MM.1S (cell line): Measurements from ENCODE around the gene AGAP1.

Source experiments
- DNase-seq: peaks from one replicate; pipeline ENCODE4 v3.0.0-alpha.2; 2015
- H2AFZ ChIP-seq: fragments of 300-600 bp; sonication (generic); 2 replicates; pipeline ENCODE4 v1.6.0; 2016; ENCODE audit warnings: antibody characterized with exemption, low read length
- H3F3A ChIP-seq: fragments of 300-600 bp; sonication (generic); 2 replicates; pipeline ENCODE4 v1.6.1; 2016; ENCODE audit warnings: mild to moderate bottlenecking, antibody characterized with exemption, low read length, moderate library complexity, mixed read lengths; ENCODE audit not compliant: insufficient read depth
- H3K27ac ChIP-seq: fragments of 300-600 bp; sonication (generic); 2 replicates; pipeline ENCODE4 v1.5.1; 2016; ENCODE audit warnings: mild to moderate bottlenecking, low read length
- H3K27me3 ChIP-seq: fragments of 300-600 bp; sonication (generic); replicated peaks from 2 replicates; pipeline ENCODE4 v1.6.0; 2016; ENCODE audit warnings: low read length; ENCODE audit not compliant: insufficient read depth
- H3K36me3 ChIP-seq: fragments of 300-600 bp; sonication (generic); replicated peaks from 2 replicates; pipeline ENCODE4 v1.6.1; 2016; ENCODE audit warnings: mild to moderate bottlenecking, low read length, mixed read lengths; ENCODE audit not compliant: insufficient read depth
- H3K4me1 ChIP-seq: fragments of 300-600 bp; sonication (generic); 2 replicates; pipeline ENCODE4 v1.6.1; 2016; ENCODE audit warnings: low read length, mixed read lengths
- H3K4me2 ChIP-seq: fragments of 300-600 bp; sonication (generic); 2 replicates; pipeline ENCODE4 v1.6.0; 2016; ENCODE audit warnings: low read depth, low read length
- H3K4me3 ChIP-seq: fragments of 300-600 bp; sonication (generic); 2 replicates; pipeline ENCODE4 v1.5.1; 2016; ENCODE audit warnings: low read length, mixed read lengths
- H3K79me2 ChIP-seq: fragments of 300-600 bp; sonication (generic); 2 replicates; pipeline ENCODE4 v1.6.1; 2016; ENCODE audit warnings: mixed run types, low read length, mixed read lengths
- H3K9ac ChIP-seq: fragments of 300-600 bp; sonication (generic); 2 replicates; pipeline ENCODE4 v1.6.1; 2016; ENCODE audit warnings: low read length, mixed read lengths
- H3K9me2 ChIP-seq: fragments of 300-600 bp; sonication (generic); replicated peaks from 2 replicates; pipeline ENCODE4 v1.6.1; 2016; ENCODE audit warnings: mild to moderate bottlenecking, low read length, mixed read lengths; ENCODE audit not compliant: insufficient read depth
- H3K9me3 ChIP-seq: fragments of 300-600 bp; sonication (generic); replicated peaks from 2 replicates; pipeline ENCODE4 v1.6.1; 2016; ENCODE audit warnings: mild to moderate bottlenecking, low read length, mixed read lengths; ENCODE audit not compliant: insufficient read depth
- H4K20me1 ChIP-seq: fragments of 300-600 bp; sonication (generic); 2 replicates; pipeline ENCODE4 v1.6.1; 2016; ENCODE audit warnings: mild to moderate bottlenecking, low read length, moderate library complexity, mixed read lengths; ENCODE audit not compliant: insufficient read depth
- EZH2 ChIP-seq: fragments of 300-600 bp; sonication (generic); optimal IDR thresholded peaks from 2 replicates; pipeline ENCODE3; 2017; ENCODE audit warnings: low read depth, mild to moderate bottlenecking, antibody characterized with exemption, low read length, mixed read lengths
- EZH2phosphoT487 ChIP-seq: fragments of 300-600 bp; sonication (generic); IDR thresholded peaks from 2 replicates; pipeline ENCODE4 v1.6.1; 2018; ENCODE audit warnings: antibody characterized with exemption, low read length
- TF ChIP-seq, protein P1 (sequence below): fragments of 300-600 bp; sonication (generic); IDR thresholded peaks from 2 replicates; pipeline ENCODE4 v1.5.1; 2016; ENCODE audit warnings: antibody characterized with exemption, low read length, mixed read lengths

The AGAP1 gene

DNA sequence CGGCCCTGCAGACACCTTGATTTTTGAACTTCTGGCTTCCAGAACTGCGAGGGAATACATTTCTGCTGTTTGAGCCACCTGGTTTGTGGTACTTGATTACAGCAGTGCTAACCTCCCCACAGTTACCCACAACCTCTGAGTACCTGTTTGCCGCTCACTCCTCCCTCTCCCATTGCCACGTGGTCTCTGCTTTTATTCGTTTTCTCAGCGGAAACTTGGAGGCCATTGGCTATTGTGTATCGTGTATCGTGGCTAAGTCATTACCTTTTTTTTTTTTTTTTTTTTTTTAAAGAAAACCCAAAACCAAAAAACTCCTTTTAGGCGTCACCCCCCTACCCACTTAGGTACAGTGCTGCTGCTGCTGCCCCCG lies 90.8 kb downstream of the AGAP1 start:
- Histone ChIP-seq H3K9ac (no peak overlapping the region), H3K27me3 (no peaks in the 10 kb centered on the region), H4K20me1 (no peaks in the 10 kb centered on the region; the same call in 1 of the 2 replicates), H2AFZ (no peak overlapping the region), H3K4me1 (no peaks in the 10 kb centered on the region), H3K4me2 (no peak overlapping the region), H3K9me3 (no peaks in the 10 kb centered on the region), H3K4me3 (no peak overlapping the region), H3F3A (no peaks in the 10 kb centered on the region), H3K27ac (no peak overlapping the region), H3K79me2 (peaks cover 88% of the 10 kb centered on the region), H3K9me2 (no peaks in the 10 kb centered on the region), H3K36me3 (no peaks in the 10 kb centered on the region)
- DNase-seq, result no peak
- no peak for TF ChIP-seq EZH2phosphoT487
- TF ChIP-seq, protein P1, sequence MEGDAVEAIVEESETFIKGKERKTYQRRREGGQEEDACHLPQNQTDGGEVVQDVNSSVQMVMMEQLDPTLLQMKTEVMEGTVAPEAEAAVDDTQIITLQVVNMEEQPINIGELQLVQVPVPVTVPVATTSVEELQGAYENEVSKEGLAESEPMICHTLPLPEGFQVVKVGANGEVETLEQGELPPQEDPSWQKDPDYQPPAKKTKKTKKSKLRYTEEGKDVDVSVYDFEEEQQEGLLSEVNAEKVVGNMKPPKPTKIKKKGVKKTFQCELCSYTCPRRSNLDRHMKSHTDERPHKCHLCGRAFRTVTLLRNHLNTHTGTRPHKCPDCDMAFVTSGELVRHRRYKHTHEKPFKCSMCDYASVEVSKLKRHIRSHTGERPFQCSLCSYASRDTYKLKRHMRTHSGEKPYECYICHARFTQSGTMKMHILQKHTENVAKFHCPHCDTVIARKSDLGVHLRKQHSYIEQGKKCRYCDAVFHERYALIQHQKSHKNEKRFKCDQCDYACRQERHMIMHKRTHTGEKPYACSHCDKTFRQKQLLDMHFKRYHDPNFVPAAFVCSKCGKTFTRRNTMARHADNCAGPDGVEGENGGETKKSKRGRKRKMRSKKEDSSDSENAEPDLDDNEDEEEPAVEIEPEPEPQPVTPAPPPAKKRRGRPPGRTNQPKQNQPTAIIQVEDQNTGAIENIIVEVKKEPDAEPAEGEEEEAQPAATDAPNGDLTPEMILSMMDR, result no peak
- no peak for TF ChIP-seq EZH2

DNA sequence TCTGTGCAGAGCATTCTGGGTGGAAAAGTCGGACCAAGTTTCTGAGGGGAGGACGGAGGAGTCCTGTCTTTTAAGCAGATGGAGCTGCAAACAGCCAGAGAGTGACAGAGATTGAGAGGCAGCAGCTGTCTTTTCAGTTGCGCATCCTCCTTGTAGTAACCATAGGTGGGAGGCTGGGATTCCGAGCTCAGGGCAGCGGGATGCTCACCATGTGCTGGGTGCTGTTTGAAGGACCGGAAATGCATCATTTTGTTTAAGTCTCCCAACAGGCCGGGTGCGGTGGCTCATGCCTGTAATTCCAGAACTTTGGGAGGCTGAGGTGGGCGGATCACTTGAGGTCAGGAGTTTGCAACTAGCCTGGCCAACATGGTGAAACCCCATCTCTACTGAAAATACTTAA lies 93.4 kb downstream of the AGAP1 start:
- Histone ChIP-seq H4K20me1 (no peaks in the 10 kb centered on the region; the same call in 1 of the 2 replicates), H3K4me3 (no peak overlapping the region), H3K36me3 (no peaks in the 10 kb centered on the region), H3K9ac (no peak overlapping the region), H3K27me3 (no peaks in the 10 kb centered on the region), H3K4me2 (no peak overlapping the region), H3K79me2 (peaks cover 82% of the 10 kb centered on the region), H3K9me3 (no peaks in the 10 kb centered on the region), H3K9me2 (no peaks in the 10 kb centered on the region), H3K4me1 (no peaks in the 10 kb centered on the region), H3K27ac (no peak overlapping the region), H3F3A (no peaks in the 10 kb centered on the region), H2AFZ (no peak overlapping the region)
- no peak for DNase-seq
- TF ChIP-seq, protein P1, result no peak
- no peak for TF ChIP-seq EZH2phosphoT487
- no peak for TF ChIP-seq EZH2

DNA sequence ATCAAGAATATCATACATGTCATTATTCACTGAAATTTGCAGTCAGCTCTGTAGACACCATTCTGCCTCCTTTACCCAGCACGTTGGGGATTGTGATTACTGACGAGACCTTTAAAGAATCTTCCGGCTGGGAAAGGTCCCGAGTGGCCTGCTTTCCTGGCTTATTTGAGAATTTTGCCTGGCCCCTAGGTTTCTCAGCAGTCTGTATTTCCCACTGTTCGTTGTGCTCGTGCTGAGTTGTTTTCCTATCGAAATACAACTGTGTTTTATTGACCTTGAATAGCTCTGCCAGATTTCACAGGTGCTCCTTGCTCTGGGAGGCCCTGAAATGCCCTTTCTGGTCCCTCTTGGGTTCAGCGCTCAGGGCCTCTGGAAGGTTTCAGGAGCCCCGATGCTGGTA lies 94.9 kb downstream of the AGAP1 start:
- H3K36me3 ChIP-seq, result no peaks in the 10 kb centered on the region
- H3K4me2 ChIP-seq, result no peak overlapping the region
- H3K9me3 ChIP-seq, result no peaks in the 10 kb centered on the region
- TF ChIP-seq, protein P1, result no peak
- TF ChIP-seq EZH2, result no peak
- no peaks in the 10 kb centered on the region for H3F3A ChIP-seq
- H3K27ac ChIP-seq, result no peak overlapping the region
- H3K4me1 ChIP-seq, result no peaks in the 10 kb centered on the region; the same call in 1 of the 2 replicates
- H3K4me3 ChIP-seq, result no peak overlapping the region
- DNase-seq, result no peak
- H4K20me1 ChIP-seq, result no peaks in the 10 kb centered on the region; the same call in 1 of the 2 replicates
- H3K9me2 ChIP-seq, result no peaks in the 10 kb centered on the region
- H3K79me2 ChIP-seq, result peaks cover 80% of the 10 kb centered on the region
- H3K9ac ChIP-seq, result no peak overlapping the region
- H3K27me3 ChIP-seq, result no peaks in the 10 kb centered on the region
- no peak overlapping the region for H2AFZ ChIP-seq
